ENCODE measurements around the gene RBMS3. TPM values are rescaled to one million over a fixed set of nuclear protein-coding genes. Genes with fewer than 3 reads are reported as not detected.

The RBMS3 gene
- total and polyA plus RNA-seq, 2 of the 8 experiments (the other 6 are each of a cell fraction or from before 2014, with no cell fraction given): 3.7 to 6.9 TPM

DNA sequence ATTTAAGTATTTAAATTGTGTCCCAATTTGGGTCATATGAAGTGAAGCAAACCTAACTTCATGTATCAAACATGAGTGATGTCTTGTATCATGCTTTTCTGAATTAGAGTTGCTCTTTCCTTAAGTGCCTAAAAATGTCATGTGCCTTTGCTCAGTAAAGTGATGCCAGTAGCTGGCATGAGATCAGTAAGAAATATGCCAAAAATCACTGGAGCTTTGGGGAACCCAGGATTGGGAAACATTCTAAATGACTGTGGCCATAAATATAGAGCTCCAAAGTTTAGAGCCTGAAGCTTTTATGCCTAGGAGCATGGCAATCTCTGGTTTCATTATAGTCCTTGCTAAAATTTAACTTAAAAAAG is 33.8 kb downstream of the RBMS3 start:
- POLR2A ChIA-PET (ENCODE audit: partially characterized antibody): no interaction called here

More for the DNA sequence above, 33.8 kb downstream of the RBMS3 start:
- Histone ChIP-seq H3K23me2 (ENCODE audit: low read depth, low read length) (no peaks in the 10 kb centered on the region), H3K27me3 (replicated peaks in 1 of 4; ENCODE audit: control insufficient read depth in 3 of 4, extremely low read depth in 1 of 4, insufficient read depth in 3 of 4, low read length in 3 of 4) (no peaks in the 10 kb centered on the region), H3K36me3 (ENCODE audit: control insufficient read depth in 2 of 4, insufficient read depth in 4 of 4, low read length in 3 of 4) (no peaks in the 10 kb centered on the region), H3K4me3 (ENCODE audit: extremely low read depth in 1 of 4, insufficient read depth in 2 of 4, low read depth in 3 of 4, low read length in 4 of 4) (no peak overlapping the region), H3K18ac (ENCODE audit: extremely low read depth, low read length) (no peak overlapping the region), H2BK12ac (ENCODE audit: low read depth, low read length) (no peak overlapping the region), H4K5ac (ENCODE audit: insufficient read length, low read depth, low read length) (no peak overlapping the region), H2AFZ (ENCODE audit: low read length) (no peak overlapping the region), H3K79me1 (ENCODE audit: low read depth, low read length) (no peaks in the 10 kb centered on the region), H2BK5ac (ENCODE audit: low read depth, low read length) (no peak overlapping the region), H4K91ac (replicated peaks; ENCODE audit: insufficient read length, low read length) (no peak overlapping the region), H2BK15ac (ENCODE audit: low read length) (no peak overlapping the region), H3K4me1 (replicated peaks in 1 of 4; ENCODE audit: control insufficient read depth in 3 of 4, insufficient read depth in 4 of 4, low read length in 3 of 4) (no peaks in the 10 kb centered on the region), H4K8ac (ENCODE audit: extremely low read depth, insufficient read depth, low read length) (no peak overlapping the region), H3K9ac (replicated peaks in 1 of 4; ENCODE audit: extremely low read depth in 1 of 4, low read depth in 3 of 4, low read length in 3 of 4) (no peak overlapping the region), H2BK20ac (ENCODE audit: low read length) (no peak overlapping the region), H3K79me2 (ENCODE audit: control insufficient read depth in 1 of 2, insufficient read depth in 2 of 2, low read length in 2 of 2) (no peaks in the 10 kb centered on the region), H3K4me2 (ENCODE audit: insufficient read depth in 1 of 2, low read depth in 2 of 2, low read length in 2 of 2) (no peak overlapping the region), H3K4ac (replicated peaks; ENCODE audit: insufficient read length, low read depth, low read length) (no peak overlapping the region), H3K56ac (replicated peaks; ENCODE audit: insufficient read length, low read depth, low read length) (no peak overlapping the region), H2AK5ac (ENCODE audit: low read depth, low read length) (no peak overlapping the region), H4K20me1 (replicated peaks in 1 of 2; ENCODE audit: control insufficient read depth in 1 of 2, insufficient read depth in 2 of 2, low read length in 2 of 2) (no peaks in the 10 kb centered on the region), H3K23ac (ENCODE audit: insufficient read length) (no peak overlapping the region), H2BK120ac (replicated peaks; ENCODE audit: low read depth, low read length) (no peak overlapping the region), H3K14ac (ENCODE audit: insufficient read length) (no peak overlapping the region), H3K27ac (ENCODE audit: low read depth, low read length) (no peak overlapping the region), H3K9me3 (ENCODE audit: insufficient read depth in 2 of 2, low read depth in 1 of 2, low read length in 1 of 2) (no peaks in the 10 kb centered on the region)
- DNase-seq (ENCODE audit: low read depth in 1 of 2, low spot score in 2 of 2): no peak
- no peak for FAIRE-seq
- no peak for TF ChIP-seq BCL11A (IDR thresholded peaks at IDR 0.05; ENCODE audit: low read depth in 2 of 2, low read length in 2 of 2)
- no peak for TF ChIP-seq RBBP5 (IDR thresholded peaks at IDR 0.05; ENCODE audit: borderline replicate concordance, low read depth, low read length)
- CTCF ChIA-PET (ENCODE audit: partially characterized antibody): interaction anchor here (0.5 to 1.1 kb wide), 2 partner anchors 126 to 1366 kb away, joined by 3 read pairs; no protein-coding TSS in a partner anchor
